Mesenchymal stem cell (in vitro differentiated cells and primary cell): ENCODE data around the gene NTRK3.

ENCODE experiments used
- DNase-seq: peaks from one replicate; pipeline ENCODE4 v3.0.0-alpha.2; 2013
- H2AFZ ChIP-seq: one replicate; pipeline ENCODE4 v1.6.1; 2013; ENCODE audit warnings: low read depth, mild to moderate bottlenecking, control low read depth, inconsistent platforms, low read length, moderate library complexity
- H2AK5ac ChIP-seq: 2 replicates; pipeline ENCODE4 v1.6.1; 2013; ENCODE audit warnings: low read length, moderate library complexity, mild to moderate bottlenecking, inconsistent platforms; ENCODE audit not compliant: severe bottlenecking
- H2BK120ac ChIP-seq: one replicate; pipeline ENCODE4 v1.6.1; 2013; ENCODE audit warnings: low read depth, mild to moderate bottlenecking, inconsistent platforms, low read length, moderate library complexity
- H2BK12ac ChIP-seq, 2 experiments: one replicate each; pipeline ENCODE4 v1.6.1; 2013; ENCODE audit warnings: inconsistent platforms in 2 of 2, low read length in 2 of 2, mild to moderate bottlenecking in 2 of 2, moderate library complexity in 2 of 2, control low read depth in 1 of 2
- H2BK15ac ChIP-seq: one replicate; pipeline ENCODE4 v1.6.1; 2013; ENCODE audit warnings: mild to moderate bottlenecking, low read depth, inconsistent platforms; ENCODE audit not compliant: poor library complexity, severe bottlenecking
- H2BK5ac ChIP-seq: 2 replicates; pipeline ENCODE4 v1.6.1; 2013; ENCODE audit warnings: low read depth, mild to moderate bottlenecking, low read length, control low read depth, inconsistent platforms; ENCODE audit not compliant: poor library complexity, severe bottlenecking
- H3K14ac ChIP-seq, 2 experiments: one replicate each; pipeline ENCODE4 v1.6.1; 2013; ENCODE audit warnings: inconsistent platforms in 2 of 2, low read length in 2 of 2, control low read depth in 1 of 2, mild to moderate bottlenecking in 1 of 2, moderate library complexity in 1 of 2
- H3K18ac ChIP-seq, 2 experiments: one replicate each; pipeline ENCODE4 v1.6.1; 2013; ENCODE audit warnings: inconsistent platforms in 2 of 2, low read length in 2 of 2, control low read depth in 1 of 2, low read depth in 1 of 2, mild to moderate bottlenecking in 1 of 2
- H3K23ac ChIP-seq, 2 experiments: one replicate each; pipeline ENCODE4 v1.6.1; 2013; ENCODE audit warnings: inconsistent platforms in 2 of 2, low read length in 2 of 2, mild to moderate bottlenecking in 2 of 2, moderate library complexity in 2 of 2, control low read depth in 1 of 2
- H3K27ac ChIP-seq: 2 replicates; pipeline ENCODE4 v1.5.1; 2013; ENCODE audit warnings: mild to moderate bottlenecking, moderate library complexity, low read length, control low read depth, inconsistent platforms; ENCODE audit not compliant: poor library complexity, severe bottlenecking
- H3K27me3 ChIP-seq, 2 experiments: 2 replicates each; pipeline versions ENCODE4 v1.6.1 to v1.7.0; 2013; ENCODE audit warnings: low read length in 2 of 2, mild to moderate bottlenecking in 2 of 2, moderate library complexity in 2 of 2, control low read depth in 1 of 2, inconsistent platforms in 1 of 2; ENCODE audit not compliant: control insufficient read depth in 1 of 2, insufficient read depth in 1 of 2
- H3K36me3 ChIP-seq, 2 experiments: 2 replicates each; pipeline versions ENCODE4 v1.6.1 to v1.7.0; 2013; ENCODE audit warnings: low read length in 2 of 2, control low read depth in 1 of 2, inconsistent platforms in 1 of 2, low read depth in 1 of 2, mild to moderate bottlenecking in 1 of 2; ENCODE audit not compliant: insufficient read depth in 2 of 2, control insufficient read depth in 1 of 2
- H3K4ac ChIP-seq, 2 experiments: one replicate each; pipeline ENCODE4 v1.6.1; 2013; ENCODE audit warnings: inconsistent platforms in 2 of 2, low read length in 2 of 2, mild to moderate bottlenecking in 2 of 2, moderate library complexity in 2 of 2, control low read depth in 1 of 2, low read depth in 1 of 2
- H3K4me1 ChIP-seq: 2 replicates; pipeline ENCODE4 v1.6.1; 2013; ENCODE audit warnings: low read depth, low read length, control low read depth; ENCODE audit not compliant: control insufficient read depth, insufficient read depth
- H3K4me2 ChIP-seq: 2 replicates; pipeline ENCODE4 v1.6.1; 2013; ENCODE audit warnings: low read length, mild to moderate bottlenecking, inconsistent platforms; ENCODE audit not compliant: poor library complexity, severe bottlenecking
- H3K4me3 ChIP-seq, 2 experiments: 2 replicates each; pipeline versions ENCODE4 v1.5.1 to v1.7.0; 2013; ENCODE audit warnings: low read length in 2 of 2, mild to moderate bottlenecking in 2 of 2, control low read depth in 1 of 2, low read depth in 1 of 2; ENCODE audit not compliant: insufficient read depth in 1 of 2
- H3K79me1 ChIP-seq: replicated peaks from 2 replicates; pipeline ENCODE4 v1.6.1; 2013; ENCODE audit warnings: mild to moderate bottlenecking, control low read depth, low read length, inconsistent platforms; ENCODE audit not compliant: poor library complexity, severe bottlenecking
- H3K9ac ChIP-seq: 2 replicates; pipeline ENCODE4 v1.7.0; 2013; ENCODE audit warnings: mild to moderate bottlenecking, low read length, moderate library complexity
- H3K9me3 ChIP-seq: 2 replicates; pipeline ENCODE4 v1.7.0; 2013; ENCODE audit warnings: mild to moderate bottlenecking, low read length; ENCODE audit not compliant: control insufficient read depth
- H4K8ac ChIP-seq: one replicate; pipeline ENCODE4 v1.6.1; 2013; ENCODE audit warnings: inconsistent platforms, mild to moderate bottlenecking, low read length, moderate library complexity
- H4K91ac ChIP-seq: one replicate; pipeline ENCODE4 v1.6.1; 2013; ENCODE audit warnings: mild to moderate bottlenecking, low read length, inconsistent platforms
- WGBS: methylation state at CpG from one replicate; pipeline ENCODE4 v1.1.7; 2013; ENCODE audit warnings: mixed read lengths; 5-methylcytosine and 5-hydroxymethylcytosine counted together

NTRK3 gene

DNA sequence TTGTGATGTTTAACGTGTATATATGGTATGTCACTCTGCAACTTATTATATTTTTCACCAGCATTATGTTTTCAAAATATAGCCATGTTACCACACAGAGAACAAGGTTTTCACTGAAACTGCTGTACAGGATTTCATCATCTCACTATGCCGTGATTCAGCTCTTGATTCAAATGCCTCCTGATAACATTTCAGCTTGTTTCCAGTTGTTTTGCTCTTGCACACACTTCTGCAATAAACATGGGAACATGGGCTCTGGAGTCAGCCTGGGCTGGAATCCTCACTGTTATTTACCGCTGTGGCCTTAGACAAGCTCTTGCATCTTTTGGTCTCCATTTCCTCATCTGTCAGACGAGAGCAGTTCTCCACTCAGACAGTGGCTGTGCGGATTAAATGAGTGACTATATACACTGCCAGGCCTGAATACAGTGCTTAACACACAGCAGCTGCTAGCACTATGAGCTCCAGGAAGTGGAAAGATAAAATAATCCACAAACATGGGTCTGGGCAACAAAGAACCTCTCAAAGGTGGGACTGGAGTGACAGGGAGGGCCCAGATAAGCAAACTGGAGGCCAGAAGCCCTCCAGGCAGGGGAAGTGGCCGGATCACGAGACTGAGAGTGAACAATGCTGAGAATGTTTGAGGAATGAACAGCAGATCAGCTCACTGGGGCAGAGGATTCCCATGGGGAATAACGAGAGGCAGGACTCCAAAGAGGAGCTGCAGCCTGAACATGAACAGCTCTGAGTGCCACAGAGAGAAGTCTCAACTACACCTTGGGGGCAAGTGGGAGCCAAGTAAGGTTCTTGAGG lies 17.7 kb downstream of the NTRK3 start:
- H3K27ac ChIP-seq: no peak overlapping the region
- H3K4me2 ChIP-seq: no peak overlapping the region
- no peak overlapping the region for H2BK5ac ChIP-seq
- H3K9ac ChIP-seq: peak overlapping the region; percentile 56
- H3K4ac ChIP-seq: no peak overlapping the region
- no peak overlapping the region for H2BK120ac ChIP-seq
- no peak overlapping the region for H3K14ac ChIP-seq
- H3K18ac ChIP-seq: no peak overlapping the region
- H3K4me1 ChIP-seq: no peaks in the 10 kb centered on the region
- H3K79me1 ChIP-seq: no peaks in the 10 kb centered on the region
- H3K36me3 ChIP-seq: no peaks in the 10 kb centered on the region
- no peaks in the 10 kb centered on the region for H3K9me3 ChIP-seq
- H3K23ac ChIP-seq: no peak overlapping the region
- no peak overlapping the region for H2BK12ac ChIP-seq
- WGBS: 64% methylated on average over 8 of the region's 8 CpGs
- H2AFZ ChIP-seq: no peak overlapping the region
- H4K8ac ChIP-seq: no peak overlapping the region
- peak; percentile 62 for DNase-seq
- no peak overlapping the region for H3K4me3 ChIP-seq
- no peak overlapping the region for H2AK5ac ChIP-seq
- no peak overlapping the region for H2BK15ac ChIP-seq
- peaks cover 0 to 9% of the 10 kb centered on the region in 2 experiments for H3K27me3 ChIP-seq
- no peak overlapping the region for H4K91ac ChIP-seq

GRCh38 chr15:88234711-88235110 lies 21.8 kb downstream of the NTRK3 start:
- no peak for DNase-seq
- H3K18ac ChIP-seq: no peak overlapping the region
- H2BK5ac ChIP-seq: no peak overlapping the region
- H3K27ac ChIP-seq: no peak overlapping the region
- WGBS: 79% methylated on average over 8 of the region's 8 CpGs
- H3K9me3 ChIP-seq: no peaks in the 10 kb centered on the region
- H4K91ac ChIP-seq: no peak overlapping the region
- H3K9ac ChIP-seq: no peak overlapping the region
- no peak overlapping the region for H3K4me2 ChIP-seq
- no peak overlapping the region for H2AK5ac ChIP-seq
- H2BK120ac ChIP-seq: no peak overlapping the region
- no peak overlapping the region for H3K4ac ChIP-seq
- no peak overlapping the region for H3K14ac ChIP-seq
- peaks cover 0 to 26% of the 10 kb centered on the region in 2 experiments for H3K27me3 ChIP-seq
- no peaks in the 10 kb centered on the region for H3K36me3 ChIP-seq
- H3K4me1 ChIP-seq: no peaks in the 10 kb centered on the region
- H3K79me1 ChIP-seq: no peaks in the 10 kb centered on the region
- H2BK15ac ChIP-seq: no peak overlapping the region
- no peak overlapping the region for H2BK12ac ChIP-seq
- H3K4me3 ChIP-seq: no peak overlapping the region
- no peak overlapping the region for H2AFZ ChIP-seq
- H3K23ac ChIP-seq: no peak overlapping the region
- no peak overlapping the region for H4K8ac ChIP-seq

DNA sequence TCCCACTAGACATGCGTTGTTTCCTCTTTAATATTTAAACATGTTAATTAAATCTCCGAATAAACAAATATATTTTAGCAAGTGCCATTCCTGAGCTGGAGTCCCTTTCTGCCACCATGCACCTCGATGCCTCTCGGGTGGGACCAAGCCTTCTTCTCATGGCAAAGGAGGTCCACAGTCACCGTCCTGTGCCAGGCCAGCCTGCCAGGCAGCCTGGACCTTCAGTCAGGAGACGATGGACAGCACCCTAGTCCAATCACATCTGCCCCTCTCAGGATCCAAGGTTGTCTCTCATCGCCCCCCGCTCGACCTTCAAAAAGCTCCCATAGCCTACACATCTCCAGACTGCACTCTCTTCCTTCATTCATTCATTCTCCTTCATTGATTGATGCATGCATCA lies 22.6 kb downstream of the NTRK3 start:
- H2BK120ac ChIP-seq: no peak overlapping the region
- no peaks in the 10 kb centered on the region for H3K79me1 ChIP-seq

GRCh38 chr15:88232771-88233201 lies 23.8 kb downstream of the NTRK3 start:
- no peak overlapping the region for H3K4ac ChIP-seq
- no peak overlapping the region for H3K27ac ChIP-seq
- H2BK15ac ChIP-seq: no peak overlapping the region
- peaks cover 2% of the 10 kb centered on the region for H3K9me3 ChIP-seq
- no peak overlapping the region for H3K4me3 ChIP-seq
- no peak overlapping the region for H2BK5ac ChIP-seq
- H2BK120ac ChIP-seq: no peak overlapping the region
- DNase-seq: no peak
- H3K14ac ChIP-seq: no peak overlapping the region
- no peak overlapping the region for H3K4me2 ChIP-seq
- H3K23ac ChIP-seq: no peak overlapping the region
- H4K8ac ChIP-seq: no peak overlapping the region
- no peaks in the 10 kb centered on the region for H3K79me1 ChIP-seq
- H2AFZ ChIP-seq: no peak overlapping the region
- no peaks in the 10 kb centered on the region for H3K4me1 ChIP-seq
- H3K9ac ChIP-seq: no peak overlapping the region
- no peaks in the 10 kb centered on the region for H3K36me3 ChIP-seq
- H4K91ac ChIP-seq: no peak overlapping the region
- H3K27me3 ChIP-seq: peaks cover 0 to 29% of the 10 kb centered on the region in 2 experiments
- H2BK12ac ChIP-seq: no peak overlapping the region
- WGBS: 31% methylated on average over 3 of the region's 4 CpGs
- no peak overlapping the region for H3K18ac ChIP-seq
- H2AK5ac ChIP-seq: no peak overlapping the region

More for the DNA sequence above, 22.6 kb downstream of the NTRK3 start:
- H3K4ac ChIP-seq: no peak overlapping the region
- H3K4me2 ChIP-seq: no peak overlapping the region
- H4K91ac ChIP-seq: no peak overlapping the region
- no peak overlapping the region for H3K23ac ChIP-seq
- no peak overlapping the region for H2AFZ ChIP-seq
- DNase-seq: no peak
- no peak overlapping the region for H3K27ac ChIP-seq
- H2BK15ac ChIP-seq: no peak overlapping the region
- no peak overlapping the region for H2AK5ac ChIP-seq
- H4K8ac ChIP-seq: no peak overlapping the region
- H3K18ac ChIP-seq: no peak overlapping the region
- peaks cover 0 to 29% of the 10 kb centered on the region in 2 experiments for H3K27me3 ChIP-seq
- no peaks in the 10 kb centered on the region for H3K36me3 ChIP-seq
- no peak overlapping the region for H3K9ac ChIP-seq
- H3K4me1 ChIP-seq: no peaks in the 10 kb centered on the region
- no peak overlapping the region for H3K14ac ChIP-seq
- WGBS: 83% methylated on average over 9 of the region's 9 CpGs
- no peak overlapping the region for H2BK5ac ChIP-seq
- H2BK12ac ChIP-seq: no peak overlapping the region
- H3K4me3 ChIP-seq: no peak overlapping the region
- H3K9me3 ChIP-seq: peaks cover 2% of the 10 kb centered on the region
